NCI-H1436 treated with DMSO at 0.1 percent for 48 hours (cell line): ENCODE data around the gene RNF135.
"Not testable (repeated sequence)": the region's sequence is repeated elsewhere in the genome, so short reads cannot be mapped to it uniquely, and the experiment has no call there.

Experiments
- DNase-seq: peaks from one replicate; lab custom pipeline; 2025; lab: John Stamatoyannopoulos, UW

RNF135 gene

DNA sequence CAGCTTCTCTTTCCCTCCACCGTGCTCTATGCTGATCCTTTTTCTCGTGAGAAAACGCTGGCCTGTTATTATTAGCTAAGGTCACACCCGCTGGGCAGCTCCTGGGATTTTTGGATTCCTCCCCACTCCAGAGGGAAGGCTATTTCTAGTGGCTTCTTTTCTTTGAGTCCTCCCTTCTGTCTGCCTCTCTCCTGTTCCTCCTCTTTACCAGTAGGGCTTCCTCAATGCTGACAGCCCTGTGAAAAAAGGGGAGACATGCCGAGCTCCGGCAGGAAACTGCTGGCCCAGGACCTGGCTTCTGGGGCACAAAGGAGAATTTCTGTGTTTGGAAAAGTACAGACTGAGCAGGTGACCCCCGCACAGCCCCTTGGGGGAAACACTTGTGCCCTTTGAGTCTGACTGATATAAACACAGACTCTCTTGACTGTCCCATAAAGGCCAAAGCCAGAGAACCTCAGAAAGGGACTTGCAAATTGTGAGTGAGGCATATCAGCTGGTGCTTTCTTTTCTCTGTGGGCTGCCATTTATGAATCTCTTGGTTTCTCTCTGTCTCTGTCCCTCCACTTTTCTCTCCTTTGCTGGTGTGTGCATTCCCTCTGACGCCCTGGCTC lies 14.0 kb upstream of the RNF135 start:
- DNase-seq = no peak

DNA sequence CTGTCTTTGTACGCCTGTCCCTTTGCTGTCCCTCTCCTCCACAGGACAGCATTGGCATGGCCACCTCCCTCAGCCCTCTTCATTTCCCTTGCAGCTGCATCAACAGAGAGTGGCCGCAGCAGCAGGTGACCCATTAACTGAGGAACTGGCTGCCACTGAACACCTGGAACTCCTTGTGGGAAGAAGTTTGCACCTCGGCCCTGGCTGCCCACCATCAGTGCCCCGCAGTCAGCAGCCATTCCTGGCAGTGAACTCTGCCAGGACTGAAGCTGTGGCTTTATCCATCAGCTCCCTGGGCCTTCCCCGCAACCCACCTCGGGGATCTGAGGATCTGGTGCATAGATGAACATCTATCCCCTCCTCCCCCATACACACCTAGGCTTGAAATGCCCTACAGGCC lies 13.1 kb upstream of the RNF135 start:
- DNase-seq = no peak

DNA sequence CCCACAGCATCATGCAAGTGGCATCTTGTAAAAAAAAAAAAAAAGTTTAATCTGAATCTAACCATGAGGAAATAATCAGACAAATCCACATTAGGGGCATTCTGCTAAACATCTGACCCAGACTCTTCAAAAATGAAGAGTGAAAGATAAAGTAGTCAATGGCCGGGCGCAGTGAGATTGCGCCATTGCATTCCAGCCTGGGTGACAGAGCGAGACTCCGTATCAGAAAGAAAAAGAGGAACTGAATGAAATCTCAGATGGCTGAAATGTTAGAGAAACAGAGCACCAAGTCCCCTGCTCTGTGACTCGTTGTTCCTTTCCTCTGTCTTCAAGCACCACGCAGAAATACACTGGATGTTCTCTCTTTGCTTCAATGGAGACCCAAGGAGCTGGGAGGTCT lies 12.7 kb upstream of the RNF135 start:
- DNase-seq = no peak

DNA sequence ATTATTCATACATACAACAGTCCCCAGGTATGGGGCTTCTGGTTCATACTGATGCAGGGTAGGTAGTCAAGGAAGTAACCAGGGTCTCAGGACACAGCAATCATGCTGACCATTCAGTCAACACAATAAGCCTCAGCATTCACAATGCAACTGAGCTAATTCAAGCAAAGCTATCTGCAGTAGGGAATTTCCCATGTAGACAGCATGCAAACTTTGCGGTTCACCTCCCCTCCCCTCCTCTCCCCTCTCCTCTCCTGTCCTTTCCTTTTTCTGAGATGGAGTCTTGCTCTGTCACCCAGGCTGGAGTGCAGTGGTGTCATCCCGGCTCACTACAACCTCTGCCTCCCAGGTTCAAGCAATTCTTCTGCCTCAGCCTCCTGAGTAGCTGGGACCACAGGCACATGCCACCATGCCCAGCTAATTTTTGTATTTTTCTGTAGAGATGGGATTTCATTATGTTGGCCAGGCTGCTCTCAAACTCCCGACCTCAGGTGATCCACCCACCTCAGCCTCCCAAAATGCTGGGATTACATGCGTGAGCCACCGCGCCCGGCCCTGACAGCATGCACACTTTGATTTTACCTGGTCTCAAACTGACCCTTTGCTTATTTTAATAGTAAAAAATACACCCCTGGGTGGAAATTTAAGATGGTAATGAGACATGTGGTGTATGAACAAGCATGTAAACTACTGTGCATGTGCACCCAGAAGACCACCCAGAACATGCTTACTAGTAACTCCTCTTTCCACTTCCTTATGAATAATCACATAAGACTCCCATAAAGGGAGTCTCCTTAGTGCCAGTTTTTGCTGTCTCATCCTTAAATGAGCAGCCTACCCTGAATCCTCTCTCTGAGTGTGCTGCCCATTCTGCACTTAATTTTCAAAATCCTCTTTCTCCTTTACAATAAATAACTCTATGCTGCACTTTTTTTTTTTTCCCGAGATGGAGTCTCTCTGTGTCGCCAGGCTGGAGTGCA lies 9.3 kb upstream of the RNF135 start:
- no peak for DNase-seq

DNA sequence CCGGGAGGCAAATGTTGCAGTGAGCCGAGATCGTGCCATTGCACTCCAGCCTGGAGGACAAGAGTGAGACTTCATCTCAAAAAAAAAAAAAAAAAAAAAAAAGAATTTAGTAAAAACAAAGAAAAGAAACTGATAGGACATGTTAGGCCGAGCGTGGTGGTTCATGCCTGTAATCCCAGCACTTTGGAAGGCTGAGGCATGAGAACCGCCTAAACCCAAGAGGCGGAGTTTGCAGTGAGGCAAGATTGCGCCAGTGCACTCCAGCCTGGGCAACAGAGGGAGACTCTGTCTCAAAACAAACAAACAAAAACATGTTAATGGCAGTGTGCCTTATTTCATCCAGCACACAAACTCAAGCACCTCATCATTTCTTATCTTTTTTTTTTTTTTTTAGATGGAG lies 6.5 kb upstream of the RNF135 start:
- not testable (repeated sequence) for DNase-seq

DNA sequence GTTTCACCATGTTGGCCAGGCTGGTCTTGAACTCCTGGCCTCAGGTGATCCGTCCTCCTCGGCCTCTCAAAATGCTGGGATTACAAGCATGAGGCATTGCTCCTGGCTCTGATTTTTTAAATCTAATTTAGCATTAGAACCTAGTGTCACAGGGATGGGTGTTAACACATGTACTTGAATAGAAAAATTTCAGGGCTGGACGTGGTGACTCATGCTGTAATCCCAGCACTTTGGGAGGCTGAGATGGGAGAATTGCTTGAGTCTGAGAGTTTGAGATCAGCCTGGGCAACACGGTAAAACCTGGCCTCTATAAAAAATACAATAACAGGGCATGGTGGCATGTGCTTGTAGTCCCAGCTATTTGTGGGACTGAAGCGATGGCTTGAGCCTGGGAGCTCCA lies 6.0 kb upstream of the RNF135 start:
- DNase-seq = no peak

DNA sequence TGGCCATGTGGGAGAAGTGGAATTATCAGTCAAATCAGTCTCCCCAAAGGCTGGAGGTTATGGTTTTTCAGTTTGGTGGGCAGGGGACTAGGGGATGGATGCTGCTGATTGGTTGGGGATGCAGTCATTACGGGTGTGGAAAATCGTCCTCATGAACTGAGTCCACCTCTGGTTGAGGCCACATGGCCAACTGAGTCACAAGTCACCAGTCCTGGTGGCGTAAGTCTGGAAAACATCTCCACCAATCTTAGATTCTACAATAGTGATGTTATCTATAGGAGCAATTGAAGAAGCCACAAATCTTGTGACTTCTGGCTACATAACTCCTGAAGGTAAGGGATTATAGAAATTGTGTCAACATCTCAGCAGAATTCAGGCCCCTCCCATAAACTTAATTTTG lies 5.2 kb upstream of the RNF135 start:
- no peak for DNase-seq

DNA sequence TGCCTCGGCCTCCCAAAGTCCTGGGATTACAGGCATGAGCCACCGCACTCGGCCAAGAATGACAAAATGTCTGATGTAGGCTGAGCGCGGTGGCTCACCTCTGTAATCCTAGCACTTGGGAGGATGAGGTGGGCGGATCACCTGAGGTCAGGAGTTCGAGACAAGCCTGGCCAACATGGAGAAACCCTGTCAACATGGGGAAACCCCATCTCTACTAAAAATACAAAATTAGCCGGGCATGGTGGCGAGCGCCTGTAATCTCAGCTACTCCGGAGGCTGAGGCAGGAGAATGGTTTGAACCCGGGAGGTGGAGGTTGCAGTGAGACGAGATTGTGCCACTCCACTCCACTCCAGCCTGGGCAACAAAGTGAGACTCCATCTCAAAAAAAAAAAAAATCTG lies 2.9 kb upstream of the RNF135 start:
- not testable (repeated sequence) for DNase-seq

DNA sequence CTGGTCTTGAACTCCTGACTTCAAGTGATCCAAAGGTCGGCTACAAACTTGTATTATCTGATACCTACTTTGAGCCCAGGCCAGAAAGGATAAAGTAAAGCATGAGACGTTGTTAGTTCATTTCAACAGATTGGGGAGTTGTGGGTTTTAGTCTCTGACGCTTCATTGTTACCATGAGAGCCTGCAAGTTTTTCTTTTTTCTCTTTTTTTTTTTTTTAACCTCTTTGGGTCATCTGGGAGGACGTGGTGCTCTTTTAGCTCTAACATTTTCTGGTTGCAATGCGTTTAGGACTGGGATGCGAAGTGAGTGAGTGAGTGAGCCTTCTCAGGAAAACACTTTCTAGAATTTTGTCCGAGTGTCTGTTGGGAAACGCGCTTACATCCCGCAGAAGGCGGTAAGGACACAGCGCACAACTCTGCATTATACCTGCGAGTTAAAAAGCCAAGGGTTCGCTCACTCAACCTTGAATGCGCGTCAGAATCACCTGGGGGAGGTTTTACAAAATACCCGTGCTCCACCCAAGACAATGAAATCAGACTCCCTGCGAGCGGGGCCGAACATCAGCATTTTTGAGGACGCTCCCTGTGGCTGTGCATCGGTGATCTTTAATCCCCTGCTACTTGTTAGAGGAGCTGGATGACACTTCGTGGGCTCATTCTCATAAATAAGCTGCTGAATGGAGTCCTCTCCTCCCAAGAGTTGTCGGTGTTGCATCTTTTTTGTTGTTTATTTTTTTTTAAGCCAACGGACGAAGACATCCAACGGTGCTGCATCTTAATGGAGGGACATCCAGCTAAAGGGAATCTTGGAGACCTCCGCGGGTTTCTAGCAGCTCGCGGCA lies 629 bp upstream of the RNF135 start:
- no peak for DNase-seq

DNA sequence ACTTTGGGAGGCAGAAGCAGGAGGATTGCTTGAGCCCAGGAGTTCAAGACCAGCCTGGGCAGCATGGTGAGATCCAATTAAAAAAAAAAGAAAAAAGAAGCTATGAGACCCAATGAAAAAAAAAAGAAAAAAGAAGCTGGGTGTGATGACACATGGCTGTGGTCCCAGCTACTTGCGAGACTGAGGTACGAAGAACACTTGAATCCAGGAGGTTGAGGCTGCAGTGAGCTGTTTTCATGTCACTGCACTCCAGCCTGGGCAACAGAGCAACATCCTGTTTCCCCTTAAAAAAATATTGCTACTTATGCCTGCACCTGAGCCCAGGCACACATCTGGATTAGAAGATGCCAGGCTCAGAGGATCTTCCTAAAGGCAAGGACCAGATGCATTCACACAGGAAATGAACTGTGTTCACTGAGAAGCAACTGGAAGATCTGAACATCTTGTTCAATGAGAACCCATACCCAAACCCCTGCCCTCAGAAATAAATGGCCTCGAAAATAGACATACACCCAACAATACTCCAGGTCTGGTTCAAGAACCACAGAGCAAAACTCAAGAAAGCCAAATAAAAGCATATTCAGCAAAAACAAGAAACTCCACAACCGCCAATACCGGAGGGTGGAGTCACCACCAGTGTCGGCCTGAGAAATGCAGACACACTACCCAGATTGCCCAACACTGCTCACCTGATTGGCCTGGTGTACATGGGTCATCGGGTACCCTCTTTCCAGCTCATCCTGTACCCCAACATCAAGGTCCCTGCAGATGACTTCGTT lies 4.4 kb downstream of the RNF135 start:
- no peak for DNase-seq

DNA sequence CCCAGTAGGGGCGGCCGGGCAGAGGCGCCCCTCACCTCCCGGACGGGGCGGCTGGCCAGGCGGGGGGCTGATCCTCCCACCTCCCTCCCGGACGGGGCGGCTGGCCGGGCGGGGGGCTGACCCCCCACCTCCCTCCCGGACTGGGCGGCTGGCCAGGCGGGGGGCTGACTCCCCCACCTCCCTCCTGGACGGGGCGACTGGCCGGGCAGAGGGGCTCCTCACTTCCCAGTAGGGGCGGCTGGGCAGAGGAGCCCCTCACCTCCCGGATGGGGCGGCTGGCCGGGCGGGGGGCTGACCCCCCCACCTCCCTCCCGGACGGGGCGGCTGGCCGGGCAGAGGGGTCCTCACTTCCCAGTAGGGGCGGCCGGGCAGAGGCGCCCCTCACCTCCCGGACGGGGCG lies 9.1 kb downstream of the RNF135 start:
- DNase-seq = not testable (repeated sequence)

DNA sequence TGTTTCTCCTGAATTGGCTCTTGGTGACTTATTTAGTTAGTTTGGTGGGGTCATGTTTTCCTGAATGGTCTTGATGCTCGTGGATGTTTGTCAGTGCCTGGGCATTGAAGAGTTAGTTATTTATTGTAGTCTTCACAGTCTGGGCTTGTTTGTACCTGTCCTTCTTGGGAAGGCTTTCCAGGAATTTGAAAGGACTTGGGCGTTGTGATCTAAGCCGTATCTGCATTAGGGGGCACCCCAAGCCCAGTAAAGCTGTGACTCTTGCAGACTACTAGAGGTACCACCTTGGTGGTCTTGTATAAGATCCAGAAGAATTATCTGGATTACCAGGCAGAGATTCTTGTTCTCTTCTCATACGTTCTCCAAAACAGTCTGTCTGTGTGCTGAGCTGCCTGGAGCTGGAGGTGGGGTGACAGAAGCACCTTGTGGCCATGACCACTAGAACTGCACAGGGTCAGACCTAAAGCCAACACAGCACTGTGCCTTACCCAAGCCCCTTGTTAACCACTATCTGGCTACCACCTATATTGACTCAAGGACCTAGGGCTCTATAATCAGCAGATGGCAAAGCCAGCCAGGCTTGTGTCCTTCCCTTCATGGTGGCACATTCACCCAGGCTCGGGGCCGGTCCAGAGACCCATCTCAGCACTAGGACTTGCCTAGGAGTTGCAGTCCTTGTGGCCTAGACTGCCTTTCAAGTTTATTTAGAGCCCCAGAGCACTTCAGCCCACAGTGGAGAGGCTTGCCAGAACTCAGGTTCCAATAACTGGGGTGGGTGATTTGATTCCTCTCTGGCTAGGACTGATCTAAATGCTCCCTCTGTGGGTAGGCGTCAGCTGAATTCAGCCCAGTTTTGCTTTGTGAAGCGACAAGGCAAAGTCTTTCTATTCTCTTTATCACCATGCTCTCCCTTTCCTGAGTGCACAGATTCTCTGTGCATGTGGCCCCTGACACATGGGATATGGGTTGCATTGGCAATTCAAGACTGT lies 11.0 kb downstream of the RNF135 start:
- no peak for DNase-seq

DNA sequence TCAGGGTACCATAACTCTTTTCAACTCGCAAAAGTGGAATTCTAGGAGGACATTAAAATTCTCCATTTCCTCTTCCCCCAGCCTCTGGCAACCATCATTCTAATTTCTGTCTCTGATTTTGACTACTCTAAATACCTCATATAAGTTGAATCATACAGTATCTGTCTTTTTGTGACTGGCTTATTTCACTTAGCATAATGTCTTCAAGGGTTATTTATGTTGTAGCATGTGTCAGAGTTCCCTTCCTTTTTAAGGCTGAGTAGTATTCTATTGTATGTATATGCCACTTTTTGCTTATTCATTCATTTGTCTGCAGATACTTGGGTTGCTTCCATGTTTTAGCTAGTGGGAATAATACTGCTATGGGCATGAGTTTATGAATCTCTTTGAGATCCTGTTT lies 12.0 kb downstream of the RNF135 start:
- DNase-seq = no peak

DNA sequence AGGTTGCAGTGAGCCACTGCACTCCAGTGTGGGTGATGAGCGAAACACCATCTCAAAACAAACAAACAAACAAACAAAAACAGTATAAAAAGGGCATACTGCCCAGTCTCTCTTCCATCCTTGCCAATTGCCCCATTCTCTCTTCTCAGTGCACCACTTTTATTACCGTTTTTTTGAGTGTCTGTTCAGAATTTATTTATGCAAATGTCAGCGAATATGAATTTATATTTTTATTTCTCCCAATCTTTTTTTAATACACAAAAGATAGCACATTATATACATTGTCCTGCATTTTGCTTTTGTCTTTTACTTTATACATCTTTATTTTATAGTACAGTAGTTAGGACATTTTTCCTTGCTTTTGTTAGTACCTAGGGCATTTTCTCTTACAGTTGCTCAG lies 19.6 kb downstream of the RNF135 start:
- no peak for DNase-seq

DNA sequence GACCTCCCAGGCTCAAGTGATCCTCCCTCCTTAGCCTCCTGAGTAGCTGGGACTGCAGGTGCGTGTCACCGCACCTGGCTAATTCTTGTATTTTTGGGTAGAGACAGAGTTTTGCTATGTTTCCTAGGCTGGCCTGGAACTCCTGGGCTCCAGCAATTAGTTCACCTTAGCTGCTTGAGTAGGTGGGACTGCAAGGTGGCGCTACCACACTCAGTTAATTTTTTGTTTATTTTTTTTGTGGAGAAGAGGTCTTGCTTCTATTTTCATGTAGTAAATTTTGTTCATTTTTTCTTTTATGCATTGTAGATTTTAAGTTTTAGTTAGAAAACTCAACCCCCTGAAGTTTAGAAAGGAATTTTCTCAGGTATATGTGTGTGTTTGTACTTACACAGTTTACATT lies 21.7 kb downstream of the RNF135 start:
- no peak for DNase-seq

DNA sequence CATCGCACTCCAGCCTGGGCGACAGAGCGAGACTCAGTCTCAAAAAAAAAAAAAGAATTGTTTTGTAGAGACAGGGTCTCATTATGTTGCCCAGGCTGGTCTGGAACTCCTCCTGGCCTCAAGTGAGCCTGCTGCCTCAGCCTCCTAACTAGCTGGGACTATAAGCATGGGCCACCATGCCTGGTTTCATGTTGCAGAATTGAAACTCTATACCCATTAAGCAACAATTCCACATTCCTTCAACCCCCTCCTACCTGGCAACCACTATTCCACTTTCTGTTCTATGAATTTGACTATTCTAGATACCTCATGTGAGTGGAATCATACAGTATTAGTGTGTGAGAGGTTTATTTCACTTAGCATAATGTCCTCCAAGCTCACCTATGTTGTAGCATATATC lies 24.5 kb downstream of the RNF135 start:
- no peak for DNase-seq

DNA sequence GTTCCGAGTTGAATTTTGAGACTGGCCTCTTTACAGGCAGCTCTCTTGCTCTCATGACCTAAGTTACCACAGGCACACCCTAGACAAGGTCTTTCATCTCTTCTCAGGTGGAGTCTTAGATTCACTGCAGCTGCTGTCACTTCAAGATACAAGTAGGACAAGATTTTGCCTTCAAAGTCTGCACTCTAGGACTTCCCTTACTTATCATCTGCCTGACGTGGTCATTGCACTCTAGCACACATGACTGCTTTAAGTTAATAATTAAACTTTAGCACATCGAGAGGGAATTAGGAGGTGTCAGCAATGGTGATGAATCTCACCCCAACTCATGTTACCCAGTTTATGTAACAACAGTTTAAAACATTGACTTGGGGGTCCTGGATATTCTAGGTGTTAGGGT lies 25.6 kb downstream of the RNF135 start:
- DNase-seq = no peak

DNA sequence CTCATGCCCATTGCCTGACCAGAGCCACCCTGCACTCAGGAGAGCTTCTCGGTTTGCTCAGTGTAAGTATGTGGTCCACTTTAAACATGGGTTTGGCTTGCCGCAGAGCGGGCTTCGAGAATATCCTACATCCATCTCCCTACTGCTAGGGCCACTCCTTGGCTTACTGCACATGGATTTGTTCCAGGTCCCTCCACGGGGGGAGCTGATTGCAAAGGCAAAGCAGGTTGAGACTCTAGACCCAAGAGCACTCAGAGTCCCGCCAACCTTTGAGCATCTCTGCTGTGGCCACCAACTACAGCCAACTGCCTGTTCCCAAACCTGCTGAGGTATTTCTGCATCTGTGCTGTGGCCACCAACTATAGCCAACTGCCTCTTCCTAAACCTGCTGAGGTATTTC lies 26.4 kb downstream of the RNF135 start:
- no peak for DNase-seq

DNA sequence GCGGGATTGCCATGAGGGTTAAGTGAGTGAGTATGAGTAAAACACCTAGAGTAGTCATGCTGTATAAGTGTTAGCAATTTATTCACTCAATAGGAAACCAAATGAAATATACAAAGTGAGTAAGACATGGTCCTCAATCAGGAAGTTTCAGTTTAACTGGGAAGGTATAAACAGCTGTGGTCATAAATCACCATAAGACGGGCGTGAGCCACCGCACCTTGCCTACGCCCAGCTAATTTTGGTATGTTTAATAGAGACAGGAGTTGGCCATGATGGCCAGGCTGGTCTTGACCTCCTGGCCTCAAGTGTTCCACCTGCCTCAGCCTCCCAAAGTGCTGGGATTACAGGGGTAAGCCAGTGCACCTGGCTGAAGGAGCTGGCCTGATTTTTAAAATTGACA lies 27.0 kb downstream of the RNF135 start:
- DNase-seq = no peak

DNA sequence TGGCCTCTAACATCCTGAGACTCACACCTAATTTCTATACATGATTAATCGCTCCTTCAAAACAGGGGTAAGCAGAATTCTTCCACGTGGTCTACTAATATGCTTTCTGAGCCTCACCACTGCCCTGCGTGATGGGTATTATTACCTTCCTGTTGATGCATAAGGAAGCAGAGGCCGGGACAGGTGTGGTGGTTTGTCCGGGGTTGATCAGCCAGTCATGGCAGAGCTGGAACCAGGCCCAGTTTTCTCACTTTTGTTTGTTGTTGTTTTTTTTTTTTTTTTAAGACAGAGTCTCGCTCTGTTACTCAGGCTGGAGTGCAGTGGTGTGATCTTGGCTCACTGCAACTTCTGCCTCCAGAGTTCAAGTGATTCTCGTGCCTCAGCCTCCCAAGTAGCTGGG lies 31.2 kb downstream of the RNF135 start:
- no peak for DNase-seq
